GM12892 (cell line): ENCODE data around the gene STIM2.

Experiments used
- POLR2A ChIP-seq: IDR thresholded peaks from 2 replicates; pipeline ENCODE4 v1.6.1; 2011; ENCODE audit warnings: low read depth, low read length, control low read depth
- POLR2AphosphoS5 ChIP-seq: IDR thresholded peaks from 2 replicates; pipeline ENCODE4 v1.6.1; 2011; ENCODE audit warnings: low read depth, low read length, control low read depth

- TF ChIP-seq POLR2A, result no peak
- TF ChIP-seq POLR2AphosphoS5, result no peak
These were observed 143.0 kb downstream of the STIM2 start for GRCh38 chr4:27003642-27004113.
